ENCODE results near the gene ZNF655.

GRCh38 chr7:99619571-99620130 lies 61.2 kb downstream of the ZNF655 start:
- TF ChIP-seq CTCF (IDR thresholded peaks at IDR 0.05; ENCODE audit: low read depth, low read length, poor library complexity, severe bottlenecking) (no peak), EZH2phosphoT487 (IDR thresholded peaks at IDR 0.05; ENCODE audit: borderline replicate concordance, low read length) (no peak)

Measured in DOHH2 (cell line).